Measurements from ENCODE around the gene SORD.

SORD gene

DNA sequence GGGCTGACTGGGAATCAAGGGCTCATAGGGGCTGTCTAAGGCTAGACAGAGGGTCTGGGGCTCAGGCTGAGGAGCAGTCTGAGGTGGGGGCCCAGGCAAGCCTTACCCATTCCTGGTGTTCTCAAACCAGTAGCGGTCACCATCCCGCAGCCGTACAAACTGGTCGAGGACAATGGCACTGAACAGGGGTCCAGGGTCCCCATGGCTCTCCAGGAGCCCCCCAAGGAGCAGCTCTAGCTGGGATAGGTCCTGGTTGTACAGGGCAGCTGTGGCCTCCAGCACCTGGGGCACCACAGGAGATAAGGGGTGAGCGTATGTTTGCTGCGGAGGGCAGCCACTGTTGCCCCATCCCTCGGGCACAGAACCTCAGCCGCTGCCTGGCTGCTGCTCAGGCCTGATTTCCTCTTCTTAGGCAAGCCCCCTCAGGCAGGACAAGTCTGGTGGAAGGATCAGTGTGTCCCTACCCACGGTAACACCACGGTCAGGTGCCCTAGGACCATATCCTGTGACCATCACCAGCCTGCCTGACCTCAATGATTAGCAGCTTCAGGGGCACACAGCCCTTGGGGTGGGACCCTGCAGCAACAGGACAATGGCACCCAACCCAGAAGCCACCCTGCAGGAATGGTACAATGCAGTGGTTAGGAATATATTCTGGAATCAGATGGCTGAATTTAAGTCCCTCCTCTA lies 85.1 kb downstream of the SORD start:
- TF ChIP-seq, protein P1, sequence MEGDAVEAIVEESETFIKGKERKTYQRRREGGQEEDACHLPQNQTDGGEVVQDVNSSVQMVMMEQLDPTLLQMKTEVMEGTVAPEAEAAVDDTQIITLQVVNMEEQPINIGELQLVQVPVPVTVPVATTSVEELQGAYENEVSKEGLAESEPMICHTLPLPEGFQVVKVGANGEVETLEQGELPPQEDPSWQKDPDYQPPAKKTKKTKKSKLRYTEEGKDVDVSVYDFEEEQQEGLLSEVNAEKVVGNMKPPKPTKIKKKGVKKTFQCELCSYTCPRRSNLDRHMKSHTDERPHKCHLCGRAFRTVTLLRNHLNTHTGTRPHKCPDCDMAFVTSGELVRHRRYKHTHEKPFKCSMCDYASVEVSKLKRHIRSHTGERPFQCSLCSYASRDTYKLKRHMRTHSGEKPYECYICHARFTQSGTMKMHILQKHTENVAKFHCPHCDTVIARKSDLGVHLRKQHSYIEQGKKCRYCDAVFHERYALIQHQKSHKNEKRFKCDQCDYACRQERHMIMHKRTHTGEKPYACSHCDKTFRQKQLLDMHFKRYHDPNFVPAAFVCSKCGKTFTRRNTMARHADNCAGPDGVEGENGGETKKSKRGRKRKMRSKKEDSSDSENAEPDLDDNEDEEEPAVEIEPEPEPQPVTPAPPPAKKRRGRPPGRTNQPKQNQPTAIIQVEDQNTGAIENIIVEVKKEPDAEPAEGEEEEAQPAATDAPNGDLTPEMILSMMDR (IDR thresholded peaks at IDR 0.05) = no peak
- H3K4me1 ChIP-seq = peaks cover 0 to 14% (median 10%) of the 10 kb centered on the region in 4 donors
- intact Hi-C loops (cut with DNase I; ENCODE audit: low total_unique reads) = no loop called here
- DNase-seq = peak in 1 of 2 donors; percentile 51
- H3K9me3 ChIP-seq = no peaks in the 10 kb centered on the region
- H3K36me3 ChIP-seq = no peaks in the 10 kb centered on the region
- no peak overlapping the region for H3K27ac ChIP-seq
- H3K4me3 ChIP-seq = no peak overlapping the region
- peaks cover 0 to 56% of the 10 kb centered on the region in 2 donors for H3K27me3 ChIP-seq

DNA sequence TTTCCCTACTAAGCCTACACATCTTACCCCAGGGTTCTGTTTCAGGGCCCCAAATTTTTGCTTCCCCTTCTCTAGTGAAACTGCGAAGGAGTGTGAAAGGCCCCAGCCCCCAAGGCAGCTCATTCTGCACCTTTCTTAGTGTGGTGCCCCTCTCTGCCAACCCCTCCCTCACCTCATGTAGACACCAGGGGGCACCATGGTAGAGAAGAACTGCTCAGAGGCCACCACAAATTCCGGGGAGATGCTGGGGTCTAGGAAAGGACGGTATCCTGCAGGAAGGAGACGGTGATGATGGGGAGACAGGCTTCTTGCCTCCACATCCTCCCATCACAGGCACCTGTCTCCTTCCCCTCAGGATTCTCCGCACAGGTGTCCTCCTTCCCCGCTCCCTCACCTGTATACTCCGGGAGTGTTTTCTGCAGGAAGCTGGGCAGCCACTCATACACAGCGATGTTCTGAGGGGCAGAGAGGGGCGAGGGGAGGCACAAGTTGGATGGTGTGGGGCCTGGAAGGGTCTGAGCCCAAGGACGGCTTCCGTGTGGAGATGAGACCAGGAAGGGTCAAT lies 87.3 kb downstream of the SORD start:
- intact Hi-C loops (cut with DNase I; ENCODE audit: low total_unique reads) = no loop called here
- H3K27me3 ChIP-seq = peaks cover 0 to 78% of the 10 kb centered on the region in 2 donors
- no peak overlapping the region for H3K27ac ChIP-seq
- no peaks in the 10 kb centered on the region for H3K36me3 ChIP-seq
- H3K4me1 ChIP-seq = peaks cover 0 to 29% (median 21%) of the 10 kb centered on the region in 4 donors
- TF ChIP-seq, protein P1 (IDR thresholded peaks at IDR 0.05) = no peak
- no peaks in the 10 kb centered on the region for H3K9me3 ChIP-seq
- no peak for DNase-seq
- H3K4me3 ChIP-seq = no peak overlapping the region

DNA sequence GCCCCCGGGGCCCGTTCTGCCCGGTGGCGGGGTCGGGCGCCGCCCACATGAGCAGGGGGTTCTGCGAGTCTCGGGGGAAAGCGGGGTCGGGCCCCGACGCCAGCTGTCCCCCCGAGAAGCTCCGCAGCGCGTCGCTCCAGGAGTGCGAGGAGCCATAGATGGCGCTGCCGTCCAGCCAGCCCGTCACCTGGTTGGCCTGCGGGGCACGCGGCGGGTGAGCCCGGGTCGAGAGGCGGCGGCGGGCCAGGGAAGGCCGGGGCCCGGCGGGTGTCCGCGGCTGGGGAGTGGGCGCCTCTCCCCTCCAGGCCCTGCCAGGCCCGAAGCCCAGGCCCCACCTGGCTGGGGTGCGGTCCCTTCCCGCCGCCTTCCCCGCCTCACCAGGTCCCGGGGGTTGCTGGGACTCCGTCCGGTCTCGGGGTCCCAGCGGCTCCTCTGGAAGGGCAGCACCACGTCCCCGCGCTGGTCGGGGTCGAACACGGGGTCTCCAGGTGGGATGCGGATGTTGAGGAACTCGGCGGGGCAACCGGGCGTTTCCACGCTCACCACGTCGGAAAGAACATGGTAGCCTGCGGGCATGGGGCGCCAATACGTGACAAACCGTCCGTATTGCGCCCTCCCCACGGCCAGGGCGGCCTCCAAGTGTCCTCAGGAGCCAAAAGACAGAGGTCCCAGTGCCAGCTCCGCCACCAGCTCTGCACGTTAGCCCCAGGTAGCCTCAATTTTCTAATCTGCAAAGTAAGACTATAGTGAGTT lies 88.6 kb downstream of the SORD start:
- Histone ChIP-seq H3K4me1 (peaks cover 0 to 32% (median 23%) of the 10 kb centered on the region in 4 donors), H3K4me3 (no peak overlapping the region), H3K9me3 (no peaks in the 10 kb centered on the region), H3K27ac (no peak overlapping the region), H3K36me3 (no peaks in the 10 kb centered on the region), H3K27me3 (peaks cover 0 to 83% of the 10 kb centered on the region in 2 donors)
- intact Hi-C loops (cut with DNase I; ENCODE audit: low total_unique reads) = no loop called here
- no peak for DNase-seq
- TF ChIP-seq, protein P1 (IDR thresholded peaks at IDR 0.05) = no peak

DNA sequence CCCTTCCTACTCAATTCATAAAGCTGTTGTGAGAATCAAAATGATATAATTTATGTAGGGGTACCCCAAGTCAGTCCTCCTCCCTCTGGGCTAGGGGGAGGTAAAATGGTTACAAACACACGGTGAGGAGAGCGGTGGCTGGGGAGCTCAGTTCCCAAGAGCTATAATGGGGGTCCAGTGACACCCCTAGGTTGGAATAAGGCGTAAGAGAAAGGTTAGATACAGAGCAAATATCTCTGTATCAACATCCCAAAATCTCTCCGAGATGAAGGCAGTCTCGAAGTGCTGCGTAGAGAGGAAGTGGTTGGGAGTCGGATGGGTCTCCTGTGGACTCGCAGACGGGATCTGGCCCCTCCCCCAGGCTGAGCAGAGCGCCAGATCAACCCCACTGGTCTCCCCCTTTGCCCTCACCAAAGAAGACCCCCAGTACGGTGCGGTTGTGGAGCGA lies 89.2 kb downstream of the SORD start:
- Histone ChIP-seq H3K27ac (no peak overlapping the region), H3K27me3 (peaks cover 0 to 89% of the 10 kb centered on the region in 2 donors), H3K36me3 (no peaks in the 10 kb centered on the region), H3K4me1 (peaks cover 0 to 38% (median 29%) of the 10 kb centered on the region in 4 donors), H3K4me3 (peak overlapping the region in 1 of 2 donors; percentile 10), H3K9me3 (no peaks in the 10 kb centered on the region)
- DNase-seq = no peak
- TF ChIP-seq, protein P1 (IDR thresholded peaks at IDR 0.05) = no peak
- intact Hi-C loops (cut with DNase I; ENCODE audit: low total_unique reads) = no loop called here

DNA sequence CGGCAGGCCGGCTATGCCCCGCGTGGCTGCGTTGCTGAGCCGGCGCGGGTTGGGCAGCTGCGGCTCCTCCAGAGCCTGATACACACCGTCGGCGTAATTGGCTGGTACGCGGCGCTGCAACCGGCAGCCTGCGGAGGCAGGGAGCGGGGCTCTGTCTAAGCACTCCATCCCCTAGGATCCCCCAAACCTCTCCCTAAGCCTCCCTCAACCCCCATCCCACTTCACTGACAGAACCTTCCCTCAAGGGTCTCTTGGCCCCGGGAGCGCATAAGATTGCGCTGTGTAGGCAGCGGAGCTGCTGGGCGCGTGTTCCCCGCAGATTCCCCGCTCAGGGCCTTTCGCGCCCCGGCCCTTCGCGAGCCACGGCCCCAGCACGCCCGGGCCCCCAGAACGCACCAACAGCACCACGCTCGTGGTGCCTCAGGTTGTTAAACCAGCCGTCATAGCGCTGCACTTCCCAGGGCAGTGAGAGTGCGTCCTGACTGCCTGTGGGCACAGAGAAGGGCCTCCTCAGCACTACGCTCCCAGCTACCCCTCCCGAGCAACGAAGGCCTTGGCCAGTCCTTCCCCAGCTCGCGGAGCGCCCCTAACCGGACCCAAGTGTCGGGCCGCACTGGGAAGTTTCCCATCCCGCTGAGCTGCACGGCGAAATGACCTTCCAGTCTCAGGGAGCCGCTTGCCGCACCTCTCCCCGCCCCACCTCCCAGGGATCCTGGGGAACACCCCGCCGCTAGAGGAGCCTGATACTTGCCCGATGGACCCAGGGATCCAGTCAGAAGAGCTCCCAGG lies 89.8 kb downstream of the SORD start:
- intact Hi-C loops (cut with DNase I; ENCODE audit: low total_unique reads) = no loop called here
- H3K27me3 ChIP-seq = peaks cover 0 to 95% of the 10 kb centered on the region in 2 donors
- no peak for DNase-seq

More for the DNA sequence above, 89.8 kb downstream of the SORD start:
- Histone ChIP-seq H3K36me3 (no peaks in the 10 kb centered on the region), H3K4me3 (peak overlapping the region in 1 of 2 donors; percentile 10), H3K9me3 (no peaks in the 10 kb centered on the region), H3K27ac (no peak overlapping the region), H3K4me1 (peaks cover 0 to 45% (median 34%) of the 10 kb centered on the region in 4 donors)
- TF ChIP-seq, protein P1 (IDR thresholded peaks at IDR 0.05) = no peak

Data from tibial artery (tissue), 4 donors.